Peyer's patch (tissue), 4 donors: ENCODE data around the gene ERO1A. TPM values are rescaled to one million over a fixed set of nuclear protein-coding genes. Genes with fewer than 3 reads are reported as not detected.

Source experiments
- DNase-seq, 3 donors: peaks; one replicate each; pipeline ENCODE4 v3.0.0-alpha.2; 2017 to 2019
- H3K27ac ChIP-seq, 4 donors: fragments of 200-600 bp; sonication (generic); one replicate each; pipeline ENCODE4 v1.5.1; 2016 to 2019
- H3K27me3 ChIP-seq, 2 donors: fragments of 200-600 bp; sonication (generic); one replicate each; pipeline ENCODE4 v1.5.1; 2019
- H3K36me3 ChIP-seq, 3 donors: fragments of 200-600 bp; sonication (generic); one replicate each; pipeline ENCODE4 v1.5.1; 2016 to 2019
- H3K4me1 ChIP-seq, 4 donors: fragments of 200-600 bp; sonication (generic); one replicate each; pipeline ENCODE4 v1.5.1; 2016 to 2019
- H3K4me3 ChIP-seq, 4 donors: fragments of 200-600 bp; sonication (generic); 1 replicate in 3 of 4; 2 replicates in 1 of 4; pipeline ENCODE4 v1.5.1; 2016 to 2019; ENCODE audit warnings: mild to moderate bottlenecking in 1 of 4
- H3K9me3 ChIP-seq, 4 donors: fragments of 200-600 bp; sonication (generic); one replicate each; pipeline ENCODE4 v1.5.1; 2016 to 2019; ENCODE audit warnings: mild to moderate bottlenecking in 1 of 4
- POLR2A ChIP-seq, 2 donors: fragments of 450-650 bp; IDR thresholded peaks; one replicate each; pipeline ENCODE4 v1.5.1; 2017; ENCODE audit warnings: antibody characterized with exemption in 2 of 2, mild to moderate bottlenecking in 2 of 2, moderate library complexity in 2 of 2
- total RNA-seq, 4 donors: library from RNA; depleted of rRNA; stranded (reverse); fragments of >200 nt; gene quantifications; one replicate each; pipeline ENCODE4 v1.1.0, GENCODE V29; 2016
- TF ChIP-seq, protein P1 (sequence below), 6 experiments: fragments of 450-650 bp in 4 of 6; fragments of 200-600 bp in 2 of 6; sonication (generic) in 1 of 6; IDR thresholded peaks; one replicate each; pipeline ENCODE4 v1.5.1; 2017 to 2019; ENCODE audit warnings: antibody characterized with exemption in 6 of 6, mild to moderate bottlenecking in 3 of 6, moderate library complexity in 1 of 6

The ERO1A gene
- total RNA-seq, 4 donors from 2014 or later: 30.5 to 54.3 (median 35.1) TPM

DNA sequence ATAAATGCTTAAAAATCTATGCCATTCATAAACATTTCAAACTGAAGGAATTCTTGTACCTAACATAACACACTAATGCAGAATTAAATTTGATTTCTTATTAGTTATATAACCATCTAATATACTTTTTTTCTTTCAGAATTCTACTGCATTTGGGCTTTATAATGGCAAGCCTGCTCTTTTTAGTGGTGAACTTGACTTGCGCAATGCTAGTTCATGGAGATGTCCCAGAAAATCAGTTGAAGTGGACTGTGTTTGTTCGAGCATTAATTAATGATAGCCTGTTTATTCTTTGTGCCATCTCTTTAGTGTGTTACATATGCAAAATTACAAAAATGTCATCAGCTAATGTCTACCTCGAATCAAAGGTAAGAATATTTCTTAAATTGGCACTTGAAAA, 95.4 kb downstream of the ERO1A start:
- Histone ChIP-seq H3K4me3 (no peak overlapping the region), H3K9me3 (no peaks in the 10 kb centered on the region), H3K4me1 (no peaks in the 10 kb centered on the region), H3K27me3 (no peaks in the 10 kb centered on the region), H3K27ac (no peak overlapping the region), H3K36me3 (no peaks in the 10 kb centered on the region)
- no peak for DNase-seq
- TF ChIP-seq POLR2A (IDR thresholded peaks at IDR 0.05): no peak
- TF ChIP-seq, protein P1, sequence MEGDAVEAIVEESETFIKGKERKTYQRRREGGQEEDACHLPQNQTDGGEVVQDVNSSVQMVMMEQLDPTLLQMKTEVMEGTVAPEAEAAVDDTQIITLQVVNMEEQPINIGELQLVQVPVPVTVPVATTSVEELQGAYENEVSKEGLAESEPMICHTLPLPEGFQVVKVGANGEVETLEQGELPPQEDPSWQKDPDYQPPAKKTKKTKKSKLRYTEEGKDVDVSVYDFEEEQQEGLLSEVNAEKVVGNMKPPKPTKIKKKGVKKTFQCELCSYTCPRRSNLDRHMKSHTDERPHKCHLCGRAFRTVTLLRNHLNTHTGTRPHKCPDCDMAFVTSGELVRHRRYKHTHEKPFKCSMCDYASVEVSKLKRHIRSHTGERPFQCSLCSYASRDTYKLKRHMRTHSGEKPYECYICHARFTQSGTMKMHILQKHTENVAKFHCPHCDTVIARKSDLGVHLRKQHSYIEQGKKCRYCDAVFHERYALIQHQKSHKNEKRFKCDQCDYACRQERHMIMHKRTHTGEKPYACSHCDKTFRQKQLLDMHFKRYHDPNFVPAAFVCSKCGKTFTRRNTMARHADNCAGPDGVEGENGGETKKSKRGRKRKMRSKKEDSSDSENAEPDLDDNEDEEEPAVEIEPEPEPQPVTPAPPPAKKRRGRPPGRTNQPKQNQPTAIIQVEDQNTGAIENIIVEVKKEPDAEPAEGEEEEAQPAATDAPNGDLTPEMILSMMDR (IDR thresholded peaks at IDR 0.05): no peak

DNA sequence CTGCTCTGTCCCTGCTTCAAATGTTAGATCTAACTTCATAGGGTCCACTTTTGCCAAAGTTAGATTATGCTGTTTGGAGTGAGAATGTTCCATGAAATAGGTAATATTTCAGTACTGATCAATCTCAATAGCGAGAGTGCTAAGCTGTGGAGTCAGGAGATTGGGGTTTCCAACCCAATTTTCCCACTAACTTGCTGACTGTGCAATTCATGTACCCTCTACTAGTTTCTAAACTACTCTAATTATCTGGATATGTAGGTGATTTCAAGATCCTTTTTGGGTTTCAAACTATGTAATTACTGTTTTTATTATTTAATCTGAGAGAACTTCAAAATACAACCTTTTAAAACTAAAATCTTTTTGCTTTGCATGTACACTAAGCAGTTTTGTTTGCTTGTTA, 96.8 kb downstream of the ERO1A start:
- Histone ChIP-seq H3K9me3 (no peaks in the 10 kb centered on the region), H3K36me3 (no peaks in the 10 kb centered on the region), H3K27me3 (no peaks in the 10 kb centered on the region), H3K4me3 (no peak overlapping the region), H3K4me1 (no peaks in the 10 kb centered on the region), H3K27ac (no peak overlapping the region)
- no peak for DNase-seq
- TF ChIP-seq, protein P1 (IDR thresholded peaks at IDR 0.05): no peak
- TF ChIP-seq POLR2A (IDR thresholded peaks at IDR 0.05): no peak

DNA sequence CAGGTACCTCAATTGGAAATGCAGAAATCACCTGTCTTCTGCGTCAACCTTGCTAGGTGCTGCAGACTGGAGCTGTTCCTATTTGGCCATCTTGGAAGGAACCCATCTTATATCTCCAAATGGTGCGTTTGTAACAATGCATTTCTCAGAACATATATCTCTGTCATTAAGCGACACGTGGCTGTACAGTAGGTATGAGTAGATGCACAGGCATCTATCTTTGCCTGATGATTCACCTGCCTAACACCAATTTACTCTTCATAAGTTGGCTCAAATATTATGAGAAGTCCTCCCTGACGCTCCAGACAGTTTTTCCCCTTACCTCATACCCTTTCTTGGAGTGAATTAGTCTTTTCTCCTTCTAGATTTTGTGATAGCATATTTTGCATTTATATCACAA, 98.5 kb downstream of the ERO1A start:
- H3K36me3 ChIP-seq: no peaks in the 10 kb centered on the region
- no peaks in the 10 kb centered on the region for H3K4me1 ChIP-seq
- H3K9me3 ChIP-seq: no peaks in the 10 kb centered on the region
- H3K27me3 ChIP-seq: no peaks in the 10 kb centered on the region
- TF ChIP-seq, protein P1 (IDR thresholded peaks at IDR 0.05): no peak
- no peak for TF ChIP-seq POLR2A (IDR thresholded peaks at IDR 0.05)
- DNase-seq: no peak
- no peak overlapping the region for H3K4me3 ChIP-seq
- H3K27ac ChIP-seq: no peak overlapping the region

DNA sequence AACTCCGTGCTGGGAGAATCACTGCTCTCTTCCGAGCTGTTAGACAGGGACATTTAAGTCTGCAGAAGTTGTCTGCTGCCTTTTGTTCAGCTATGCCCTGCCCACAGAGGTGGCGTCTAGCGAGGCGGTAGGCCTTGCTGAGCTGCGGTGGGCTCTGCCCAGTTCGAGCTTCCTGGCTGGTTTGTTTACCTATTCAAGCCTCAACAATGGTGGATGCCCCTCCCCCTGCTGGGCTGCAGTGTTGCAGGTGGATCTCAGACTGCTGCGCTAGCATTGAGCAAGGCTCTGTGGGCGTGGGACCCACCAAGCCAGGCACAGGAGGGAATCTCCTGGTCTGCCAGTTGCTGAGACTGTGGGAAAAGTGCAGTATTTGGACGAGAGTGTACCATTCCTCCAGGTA, 99.0 kb downstream of the ERO1A start:
- TF ChIP-seq, protein P1 (IDR thresholded peaks at IDR 0.05): no peak
- no peak for TF ChIP-seq POLR2A (IDR thresholded peaks at IDR 0.05)
- no peak overlapping the region for H3K4me3 ChIP-seq
- H3K27ac ChIP-seq: no peak overlapping the region
- no peaks in the 10 kb centered on the region for H3K36me3 ChIP-seq
- no peak for DNase-seq
- no peaks in the 10 kb centered on the region for H3K27me3 ChIP-seq
- no peaks in the 10 kb centered on the region for H3K4me1 ChIP-seq
- H3K9me3 ChIP-seq: no peaks in the 10 kb centered on the region

DNA sequence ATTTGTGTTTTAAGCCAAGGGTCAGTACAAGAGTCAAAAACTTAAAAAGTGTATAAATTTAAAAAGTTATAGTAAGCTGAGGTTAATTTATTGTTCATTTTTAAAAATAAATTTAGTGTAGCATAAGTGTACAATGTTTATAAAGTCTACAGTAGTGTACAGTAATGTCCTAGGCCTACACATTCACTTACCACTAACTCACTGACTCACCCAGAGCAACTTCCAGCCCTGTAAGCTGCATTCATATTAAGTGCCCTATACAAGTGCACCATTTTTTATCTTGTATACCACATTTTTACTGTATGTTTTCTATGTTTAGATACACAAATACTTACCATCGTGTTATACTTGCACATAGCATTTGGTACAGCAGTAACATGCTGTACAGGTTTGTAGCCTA, 105.0 kb downstream of the ERO1A start:
- no peaks in the 10 kb centered on the region for H3K9me3 ChIP-seq
- H3K4me3 ChIP-seq: no peak overlapping the region
- no peak for TF ChIP-seq POLR2A (IDR thresholded peaks at IDR 0.05)
- TF ChIP-seq, protein P1 (IDR thresholded peaks at IDR 0.05): no peak
- H3K36me3 ChIP-seq: no peaks in the 10 kb centered on the region
- no peak for DNase-seq
- no peaks in the 10 kb centered on the region for H3K4me1 ChIP-seq
- H3K27me3 ChIP-seq: no peaks in the 10 kb centered on the region
- no peak overlapping the region for H3K27ac ChIP-seq

Other genes with a start within 250 kb of the ERO1A start
- 1 to 10 TPM; 3.3 to 5.6 (median 4.6) TPM for gene TXNDC16, start 143.1 kb downstream of the ERO1A start, total RNA-seq
- 1 to 10 TPM in 1 of 4 donors, under 1 TPM in 2, not detected in 1; 0.18 to 1.7 (median 0.40) TPM for gene GPR137C, start 142.7 kb downstream of the ERO1A start, total RNA-seq
- gene PSMC6, start 11.6 kb upstream of the ERO1A start, total RNA-seq: 100 to 1,000 TPM in 1 of 4 donors, 10 to 100 TPM in 3; 55.8 to 104 (median 69.5) TPM
- 10 to 100 TPM in 2 of 4 donors, 1 to 10 TPM in 2; 8.8 to 10.7 (median 9.9) TPM for gene STYX, start 34.6 kb upstream of the ERO1A start, total RNA-seq
- gene GNPNAT1, start 96.0 kb upstream of the ERO1A start, total RNA-seq: 10 to 100 TPM; 10.6 to 33.0 (median 13.7) TPM